Duodenal mucosa (tissue), 2 donors: ENCODE results near the gene DNAJB2.
"Not testable (repeated sequence)": the region's sequence is repeated elsewhere in the genome, so short reads cannot be mapped to it uniquely, and the experiment has no call there.

Source experiments
- H3K27ac ChIP-seq: one replicate; pipeline ENCODE4 v1.7.0; 2013; ENCODE audit warnings: low read depth, low read length
- H3K27me3 ChIP-seq, 2 donors: one replicate each; pipeline ENCODE4 v1.7.0; 2013; ENCODE audit warnings: low read length in 2 of 2, control low read depth in 1 of 2; ENCODE audit not compliant: insufficient read depth in 2 of 2, control insufficient read depth in 1 of 2
- H3K36me3 ChIP-seq, 2 donors: one replicate each; pipeline ENCODE4 v1.7.0; 2013; ENCODE audit warnings: low read length in 2 of 2, control low read depth in 1 of 2; ENCODE audit not compliant: insufficient read depth in 2 of 2, control insufficient read depth in 1 of 2
- H3K4me1 ChIP-seq, 2 donors: one replicate each; pipeline ENCODE4 v1.7.0; 2013; ENCODE audit warnings: low read length in 2 of 2, control low read depth in 1 of 2; ENCODE audit not compliant: insufficient read depth in 2 of 2, control insufficient read depth in 1 of 2
- H3K4me3 ChIP-seq, 2 donors: one replicate each; pipeline ENCODE4 v1.7.0; 2013; ENCODE audit warnings: low read length in 2 of 2, low read depth in 1 of 2
- H3K9ac ChIP-seq, 2 donors: one replicate each; pipeline ENCODE4 v1.7.0; 2013; ENCODE audit warnings: low read length in 2 of 2, low read depth in 1 of 2
- H3K9me3 ChIP-seq, 2 donors: one replicate each; pipeline ENCODE4 v1.7.0; 2013; ENCODE audit warnings: low read length in 2 of 2, control low read depth in 1 of 2; ENCODE audit not compliant: control insufficient read depth in 1 of 2

DNAJB2 gene

GRCh38 chr2:219282943-219283581 lies 3.9 kb downstream of the DNAJB2 start:
- Histone ChIP-seq H3K9ac (no peak overlapping the region), H3K36me3 (peaks cover 19 to 40% of the 10 kb centered on the region in 2 donors), H3K9me3 (no peaks in the 10 kb centered on the region), H3K27me3 (no peaks in the 10 kb centered on the region), H3K27ac (no peak overlapping the region), H3K4me1 (peaks cover 18% of the 10 kb centered on the region in 2 donors), H3K4me3 (no peak overlapping the region)

DNA sequence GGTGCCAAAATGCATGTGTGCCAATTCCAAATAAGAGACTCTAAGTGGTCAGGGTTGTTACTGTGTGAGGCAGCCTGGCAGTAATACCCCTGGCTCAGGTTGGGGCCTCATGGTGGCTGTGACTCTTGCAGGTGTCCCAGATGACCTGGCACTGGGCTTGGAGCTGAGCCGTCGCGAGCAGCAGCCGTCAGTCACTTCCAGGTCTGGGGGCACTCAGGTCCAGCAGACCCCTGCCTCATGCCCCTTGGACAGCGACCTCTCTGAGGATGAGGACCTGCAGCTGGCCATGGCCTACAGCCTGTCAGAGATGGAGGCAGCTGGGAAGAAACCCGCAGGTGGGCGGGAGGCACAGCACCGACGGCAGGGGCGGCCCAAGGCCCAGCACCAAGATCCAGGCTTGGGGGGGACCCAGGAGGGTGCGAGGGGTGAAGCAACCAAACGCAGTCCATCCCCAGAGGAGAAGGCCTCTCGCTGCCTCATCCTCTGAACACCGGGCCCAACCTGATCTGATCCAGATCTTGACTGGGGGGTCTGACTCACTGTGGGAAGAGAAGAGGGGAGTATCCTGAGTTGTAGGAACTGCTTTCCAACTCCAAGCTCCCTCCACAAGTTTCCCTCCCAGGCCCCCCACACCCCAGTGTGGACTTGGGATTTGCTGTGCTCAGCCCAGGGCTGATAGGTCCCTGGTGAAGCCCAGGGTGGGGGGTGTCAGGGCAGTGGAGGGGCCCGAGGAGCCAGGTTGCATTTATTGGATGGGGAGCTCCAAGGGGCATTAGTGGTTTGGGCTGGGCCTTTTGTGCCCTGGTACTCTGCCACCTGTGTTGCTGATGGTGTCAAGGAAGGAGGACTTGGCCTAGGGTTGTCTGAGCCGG lies 5.6 kb downstream of the DNAJB2 start:
- Histone ChIP-seq H3K9me3 (no peaks in the 10 kb centered on the region), H3K9ac (no peak overlapping the region), H3K27ac (no peak overlapping the region), H3K27me3 (no peaks in the 10 kb centered on the region), H3K36me3 (peaks cover 19 to 40% of the 10 kb centered on the region in 2 donors), H3K4me1 (peaks cover 6 to 9% of the 10 kb centered on the region in 2 donors), H3K4me3 (no peak overlapping the region)

DNA sequence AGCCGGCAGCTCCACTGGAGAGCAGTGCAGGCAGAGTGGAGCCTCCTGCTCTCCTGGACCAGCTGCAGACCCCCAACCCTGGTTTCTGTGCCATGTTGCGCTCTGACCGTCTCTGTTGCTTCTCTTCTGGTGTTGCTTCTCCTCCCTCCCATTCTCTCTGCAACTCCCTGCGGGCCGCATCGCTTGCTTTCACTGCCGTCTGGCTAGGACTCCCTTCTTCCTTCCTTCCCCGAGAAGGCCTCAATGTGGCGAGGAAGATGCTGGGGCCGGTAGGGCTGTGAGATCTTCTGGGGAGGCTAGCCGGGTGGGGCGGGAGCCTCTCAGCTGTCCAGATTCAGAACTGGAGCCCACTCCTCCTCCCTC lies 6.2 kb downstream of the DNAJB2 start:
- H3K27ac ChIP-seq: no peak overlapping the region
- H3K9me3 ChIP-seq: no peaks in the 10 kb centered on the region
- no peak overlapping the region for H3K4me3 ChIP-seq
- H3K9ac ChIP-seq: no peak overlapping the region
- no peaks in the 10 kb centered on the region for H3K27me3 ChIP-seq
- peaks cover 19 to 40% of the 10 kb centered on the region in 2 donors for H3K36me3 ChIP-seq
- peaks cover under 1 to 3% of the 10 kb centered on the region in 2 donors for H3K4me1 ChIP-seq

GRCh38 chr2:219285894-219286425 lies 6.8 kb downstream of the DNAJB2 start:
- Histone ChIP-seq H3K4me1 (no peaks in the 10 kb centered on the region), H3K9me3 (no peaks in the 10 kb centered on the region), H3K27ac (no peak overlapping the region), H3K36me3 (peaks cover 19 to 36% of the 10 kb centered on the region in 2 donors), H3K4me3 (no peak overlapping the region), H3K9ac (no peak overlapping the region), H3K27me3 (no peaks in the 10 kb centered on the region)

GRCh38 chr2:219286436-219287115 lies 7.4 kb downstream of the DNAJB2 start:
- Histone ChIP-seq H3K36me3 (peaks cover 19 to 31% of the 10 kb centered on the region in 2 donors), H3K27me3 (no peaks in the 10 kb centered on the region), H3K4me1 (no peaks in the 10 kb centered on the region), H3K4me3 (no peak overlapping the region), H3K9me3 (no peaks in the 10 kb centered on the region), H3K9ac (no peak overlapping the region), H3K27ac (no peak overlapping the region)

GRCh38 chr2:219287116-219287440 lies 7.9 kb downstream of the DNAJB2 start:
- H3K36me3 ChIP-seq: peaks cover 19 to 30% of the 10 kb centered on the region in 2 donors
- not testable (repeated sequence) for H3K9ac ChIP-seq, H3K27ac ChIP-seq

DNA sequence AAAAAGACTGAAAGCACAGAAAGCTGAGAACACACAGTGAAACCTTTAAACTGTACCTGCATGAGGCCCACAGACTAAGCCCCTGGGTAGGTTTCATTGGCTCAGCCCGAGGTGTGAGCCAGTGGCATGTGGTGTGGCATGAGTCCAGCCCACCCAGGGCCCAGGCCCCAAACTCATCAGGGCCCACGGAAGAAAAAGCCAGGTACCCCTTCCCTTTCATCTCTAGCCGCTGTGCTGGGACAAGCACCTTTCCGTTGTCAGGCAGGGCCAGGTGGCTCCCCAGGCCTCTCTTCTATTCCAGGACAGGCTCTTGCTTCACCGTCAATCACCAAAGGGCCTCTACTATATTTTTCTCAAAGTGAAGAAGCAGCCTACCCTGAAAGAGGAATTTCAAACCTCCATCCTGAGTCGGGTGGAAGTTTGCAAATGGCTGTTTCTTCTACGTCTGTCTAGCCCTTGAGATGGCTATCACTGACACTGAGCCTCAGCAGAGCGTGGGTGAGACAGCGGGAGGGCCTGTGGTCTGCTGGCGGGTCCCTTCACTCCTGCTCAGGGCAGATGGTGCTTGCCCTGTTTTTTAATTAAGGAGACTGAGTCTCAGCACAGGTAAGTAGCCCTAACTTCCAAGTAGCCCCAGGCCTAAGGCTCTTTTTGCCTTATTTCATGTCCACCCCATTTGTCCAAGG lies 8.6 kb downstream of the DNAJB2 start:
- H3K9ac ChIP-seq: no peak overlapping the region
- no peaks in the 10 kb centered on the region for H3K27me3 ChIP-seq
- H3K4me1 ChIP-seq: no peaks in the 10 kb centered on the region
- H3K9me3 ChIP-seq: no peaks in the 10 kb centered on the region
- peaks cover 14 to 26% of the 10 kb centered on the region in 2 donors for H3K36me3 ChIP-seq
- no peak overlapping the region for H3K27ac ChIP-seq
- no peak overlapping the region for H3K4me3 ChIP-seq

More at GRCh38 chr2:219287116-219287440, 7.9 kb downstream of the DNAJB2 start:
- H3K9me3 ChIP-seq, H3K27me3 ChIP-seq, H3K4me3 ChIP-seq, H3K4me1 ChIP-seq: not testable (repeated sequence)

GRCh38 chr2:219289195-219289536 lies 10.0 kb downstream of the DNAJB2 start:
- Histone ChIP-seq H3K27ac (no peak overlapping the region), H3K4me3 (no peak overlapping the region), H3K9me3 (no peaks in the 10 kb centered on the region), H3K9ac (no peak overlapping the region), H3K4me1 (peaks cover 1 to 2% of the 10 kb centered on the region in 2 donors), H3K27me3 (no peaks in the 10 kb centered on the region), H3K36me3 (peaks cover 4 to 21% of the 10 kb centered on the region in 2 donors)

DNA sequence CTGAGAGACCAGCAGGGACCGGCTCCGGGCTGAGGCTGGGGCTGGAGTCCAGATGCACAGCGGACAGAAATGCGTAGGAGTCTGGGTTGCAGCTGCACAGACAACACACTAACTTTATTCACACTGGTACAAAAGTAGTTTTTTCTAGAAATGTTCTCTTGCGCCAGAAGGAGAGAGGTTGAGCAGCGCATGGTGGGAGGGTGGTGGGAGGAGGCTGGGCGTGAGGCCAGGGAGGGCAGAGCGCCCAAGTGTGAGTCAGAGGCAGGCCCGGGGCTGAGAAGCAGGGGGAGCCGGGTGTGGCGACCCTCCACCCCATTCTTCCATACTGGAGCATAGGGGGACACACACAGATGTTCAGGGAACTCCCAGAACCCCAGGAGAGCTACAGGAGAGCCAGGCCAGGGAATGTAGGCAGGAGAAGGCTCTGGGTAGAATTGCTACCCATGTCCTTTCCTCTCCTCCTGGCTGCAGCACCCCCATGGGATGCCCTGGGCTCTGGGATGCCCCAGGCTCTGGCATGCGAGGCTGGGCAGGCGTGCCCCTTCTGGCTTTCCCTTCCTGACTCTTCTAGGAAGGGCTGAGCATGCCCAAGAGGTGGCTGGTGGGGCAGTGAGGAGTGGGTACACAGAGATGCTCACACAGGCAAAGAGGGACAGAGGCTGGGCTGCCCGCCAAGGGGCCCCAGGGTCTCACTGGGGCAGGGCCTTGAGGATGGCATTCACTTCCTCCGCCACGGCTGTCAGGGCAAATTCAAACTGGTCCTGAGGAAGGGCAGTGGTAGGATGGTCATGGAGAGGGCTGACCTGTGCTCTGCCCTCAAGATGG lies 10.6 kb downstream of the DNAJB2 start:
- Histone ChIP-seq H3K9ac (no peak overlapping the region), H3K4me3 (no peak overlapping the region), H3K27ac (peak overlapping the region; percentile 32), H3K27me3 (no peaks in the 10 kb centered on the region), H3K4me1 (peaks cover 6% of the 10 kb centered on the region in 2 donors), H3K9me3 (no peaks in the 10 kb centered on the region), H3K36me3 (peaks cover 4 to 15% of the 10 kb centered on the region in 2 donors)
